Pancreas (tissue), 10 donors: ENCODE results near the gene TNFSF11. TPM values are rescaled to one million over a fixed set of nuclear protein-coding genes. Genes with fewer than 3 reads are reported as not detected.

Experiments used
- ATAC-seq, 4 donors: fragments of 200-7000 bp; cut with Tn5 transposase; one replicate each; pipeline versions ENCODE4 v1.8.0 to v1.9.1; 2020; ENCODE audit warnings: mild to moderate bottlenecking in 4 of 4, moderate library complexity in 4 of 4
- DNase-seq, 6 donors: peaks; one replicate each; pipeline ENCODE4 v3.0.0-alpha.2; 2020
- FAIRE-seq: peaks from 2 replicates; lab custom pipeline; 2012; peaks lifted over from hg19 to GRCh38; lab: Jason Lieb, UNC
- H3K27ac ChIP-seq, 4 donors: fragments of 200-600 bp; sonication (generic); 1 replicate in 3 of 4; 2 replicates in 1 of 4; pipeline versions ENCODE4 v1.5.0 to v1.8.0; 2020
- H3K27me3 ChIP-seq, 4 donors: fragments of 200-600 bp; one replicate each; pipeline ENCODE4 v1.8.0; 2021
- H3K36me3 ChIP-seq, 3 donors: fragments of 200-600 bp; sonication (generic) in 1 of 3; one replicate each; pipeline versions ENCODE4 v1.5.0 to v1.8.0; 2020 to 2021
- H3K4me1 ChIP-seq, 3 donors: fragments of 200-600 bp; one replicate each; pipeline ENCODE4 v1.8.0; 2021
- H3K4me3 ChIP-seq, 4 donors: fragments of 200-600 bp; sonication (generic) in 2 of 4; one replicate each; pipeline versions ENCODE4 v1.5.0 to v1.8.0; 2020 to 2021
- H3K9me3 ChIP-seq, 4 donors: fragments of 200-600 bp; one replicate each; pipeline ENCODE4 v1.8.0; 2021
- WGBS, 2 donors: extraction: QIAGEN DNeasy Blood & Tissue Kit; methylation state at CpG; one replicate each; pipeline ENCODE4 v1.1.7; 2013; 5-methylcytosine and 5-hydroxymethylcytosine counted together
- intact Hi-C, 3 donors: fragments of 100-400 bp; cut with DNase I; formaldehyde crosslinking; loops; one replicate each; pipeline versions ENCODE4 v1.11.1 to v1.14.2; 2022
- polyA plus RNA-seq, 2 donors: library from polyadenylated mRNA; stranded (reverse); fragments of 200-250 nt; gene quantifications; one replicate each; pipeline ENCODE4 v1.2.3, GENCODE V29; 2013
- total RNA-seq, 6 donors: library from RNA; stranded (reverse); fragmentation: NEBNext Ultra II Directional in 4 of 6; extraction: Animal tissue kit (Norgen Biotek cat#: 25700) in 4 of 6; gene quantifications; one replicate each; pipeline versions ENCODE4 v1.2.1 to v1.2.4, GENCODE V29; 2021 to 2023
- TF ChIP-seq, protein P1 (sequence below), 4 donors: fragments of 200-600 bp; sonication (generic) in 3 of 4; IDR thresholded peaks; one replicate each; pipeline versions ENCODE4 v1.5.0 to v1.8.0; 2021; ENCODE audit warnings: antibody characterized with exemption in 4 of 4
- donor health status: healthy with polysubstance abuse.
- donor health status: DM: no; HTN: no; CAD: no; lungs with moderate emphysema.
- donor health status: DM: no; HTN: no; CAD: no.
- donor health status: control.
- donor health status: control.
- donor health status: Bipolar disorder and iron deficiency.
- donor health status: DM: yes; HTN: yes; CAD: no.
- donor health status: DM: no; HTN: no; CAD: no.
- donor health status: DM: no; HTN: no; CAD: no.
- donor health status: DM: yes; HTN: yes; CAD: no.

Gene TNFSF11
- total and polyA plus RNA-seq, 8 donors: 0.11 to 1.1 (median 0.26) TPM; not detected in 3

DNA sequence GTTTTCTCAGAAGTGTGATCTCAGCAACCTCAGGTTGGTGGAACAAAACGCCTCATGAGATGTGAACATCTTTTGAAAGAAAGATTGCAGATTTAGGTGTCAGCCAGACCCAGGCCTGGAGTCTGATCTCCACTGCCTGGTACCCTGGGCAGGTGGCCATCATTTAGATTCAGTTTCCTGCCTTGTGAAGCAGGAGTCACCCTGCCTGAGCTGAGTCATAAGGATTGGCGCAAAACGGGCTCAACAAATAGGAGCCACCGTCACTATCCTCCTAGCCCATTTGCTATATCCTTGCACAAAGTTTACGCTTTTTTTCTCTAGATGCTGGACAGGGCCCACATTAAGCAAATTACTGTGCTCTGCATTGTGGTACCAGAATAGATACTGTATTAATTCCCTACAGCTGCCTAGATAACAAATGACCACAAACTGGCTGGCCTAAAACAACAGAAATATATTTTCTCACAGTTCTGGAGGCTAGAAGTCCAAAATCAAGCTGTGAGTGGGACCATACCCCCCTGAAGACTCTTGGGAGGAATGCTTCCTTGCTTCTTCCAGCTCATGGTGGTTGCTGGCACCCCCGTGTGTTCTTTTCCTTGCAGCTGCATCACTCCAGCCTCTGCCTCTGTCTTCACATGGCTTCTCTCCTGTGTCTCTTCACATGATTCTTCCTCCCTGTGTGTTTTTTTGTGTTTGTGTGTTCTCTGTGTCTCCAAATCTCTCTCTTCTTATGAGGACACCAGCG, 38.2 kb downstream of the TNFSF11 start:
- FAIRE-seq: no peak
- no peaks in the 10 kb centered on the region for H3K4me1 ChIP-seq
- WGBS, 2 donors: 74 to 78% methylated on average over 7 of the region's 7 CpGs

DNA sequence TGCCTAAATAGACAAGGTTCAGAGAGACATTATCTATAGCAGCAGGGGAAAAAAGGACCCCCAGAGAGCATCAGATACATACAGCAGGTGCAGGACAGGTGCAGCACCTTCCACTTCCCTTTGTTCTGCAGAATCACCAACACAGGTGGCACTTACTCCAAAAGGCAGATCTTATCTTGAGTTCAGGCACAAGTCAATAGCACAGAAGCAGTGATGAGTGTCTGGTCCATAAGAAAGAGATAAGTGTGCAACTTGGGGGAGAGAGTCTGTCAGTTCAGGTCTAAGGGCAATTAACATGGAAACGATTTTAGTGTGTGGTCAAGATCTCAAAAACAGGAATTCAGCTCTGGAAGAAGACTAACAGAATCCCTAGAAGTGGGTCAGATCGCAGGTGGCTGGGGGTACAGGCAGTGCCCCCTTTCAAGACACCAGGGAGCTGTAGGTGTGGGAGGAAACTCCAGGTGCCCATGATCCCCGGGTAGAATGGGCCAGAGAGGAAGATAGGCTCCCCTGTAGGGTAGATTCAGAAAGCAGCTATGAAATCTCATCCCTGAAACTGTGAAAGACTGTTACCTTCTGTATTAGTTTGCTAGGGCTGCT, 40.6 kb downstream of the TNFSF11 start:
- Histone ChIP-seq H3K4me1 (no peaks in the 10 kb centered on the region), H3K27ac (no peak overlapping the region), H3K9me3 (no peaks in the 10 kb centered on the region), H3K36me3 (no peaks in the 10 kb centered on the region), H3K27me3 (no peaks in the 10 kb centered on the region), H3K4me3 (no peak overlapping the region)
- FAIRE-seq: no peak
- WGBS, 2 donors: 46 to 47% methylated on average over 3 of the region's 3 CpGs
- no peak for ATAC-seq
- intact Hi-C loops: no loop called here
- no peak for DNase-seq
- TF ChIP-seq, protein P1, sequence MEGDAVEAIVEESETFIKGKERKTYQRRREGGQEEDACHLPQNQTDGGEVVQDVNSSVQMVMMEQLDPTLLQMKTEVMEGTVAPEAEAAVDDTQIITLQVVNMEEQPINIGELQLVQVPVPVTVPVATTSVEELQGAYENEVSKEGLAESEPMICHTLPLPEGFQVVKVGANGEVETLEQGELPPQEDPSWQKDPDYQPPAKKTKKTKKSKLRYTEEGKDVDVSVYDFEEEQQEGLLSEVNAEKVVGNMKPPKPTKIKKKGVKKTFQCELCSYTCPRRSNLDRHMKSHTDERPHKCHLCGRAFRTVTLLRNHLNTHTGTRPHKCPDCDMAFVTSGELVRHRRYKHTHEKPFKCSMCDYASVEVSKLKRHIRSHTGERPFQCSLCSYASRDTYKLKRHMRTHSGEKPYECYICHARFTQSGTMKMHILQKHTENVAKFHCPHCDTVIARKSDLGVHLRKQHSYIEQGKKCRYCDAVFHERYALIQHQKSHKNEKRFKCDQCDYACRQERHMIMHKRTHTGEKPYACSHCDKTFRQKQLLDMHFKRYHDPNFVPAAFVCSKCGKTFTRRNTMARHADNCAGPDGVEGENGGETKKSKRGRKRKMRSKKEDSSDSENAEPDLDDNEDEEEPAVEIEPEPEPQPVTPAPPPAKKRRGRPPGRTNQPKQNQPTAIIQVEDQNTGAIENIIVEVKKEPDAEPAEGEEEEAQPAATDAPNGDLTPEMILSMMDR (IDR thresholded peaks at IDR 0.05): no peak

More for the DNA sequence above, 38.2 kb downstream of the TNFSF11 start:
- Histone ChIP-seq H3K4me3 (no peak overlapping the region), H3K27me3 (no peaks in the 10 kb centered on the region), H3K9me3 (no peaks in the 10 kb centered on the region), H3K36me3 (no peaks in the 10 kb centered on the region), H3K27ac (no peak overlapping the region)
- TF ChIP-seq, protein P1 (IDR thresholded peaks at IDR 0.05): no peak
- intact Hi-C loops: no loop called here
- DNase-seq (no peak), ATAC-seq (no peak)

DNA sequence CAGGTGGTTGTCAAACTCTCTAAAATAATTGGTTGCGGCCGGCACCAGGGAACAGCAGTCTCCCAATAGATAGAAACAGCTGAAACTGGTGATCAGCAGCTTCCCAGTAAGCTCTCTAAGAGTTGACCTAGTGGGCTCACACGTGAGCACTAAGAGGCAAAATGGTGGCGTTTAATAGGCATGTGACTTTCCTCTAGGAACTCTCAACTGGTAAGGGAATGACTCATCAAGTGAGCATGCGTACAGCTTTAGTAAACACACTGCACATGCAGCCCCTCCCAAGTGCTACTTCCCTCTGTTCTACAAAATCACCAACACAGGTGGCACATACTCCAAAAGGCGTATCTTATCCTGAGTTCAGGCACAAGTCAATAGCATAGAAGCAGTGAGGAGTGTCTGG, 41.7 kb downstream of the TNFSF11 start:
- no peak for FAIRE-seq
- intact Hi-C loops: no loop called here
- H3K9me3 ChIP-seq: no peaks in the 10 kb centered on the region
- H3K36me3 ChIP-seq: no peaks in the 10 kb centered on the region
- H3K4me3 ChIP-seq: no peak overlapping the region
- H3K27me3 ChIP-seq: no peaks in the 10 kb centered on the region
- WGBS, 2 donors: 77 to 79% methylated on average over 6 of the region's 6 CpGs
- TF ChIP-seq, protein P1 (IDR thresholded peaks at IDR 0.05): no peak
- ATAC-seq: no peak
- H3K27ac ChIP-seq: no peak overlapping the region
- no peaks in the 10 kb centered on the region for H3K4me1 ChIP-seq
- DNase-seq: no peak

DNA sequence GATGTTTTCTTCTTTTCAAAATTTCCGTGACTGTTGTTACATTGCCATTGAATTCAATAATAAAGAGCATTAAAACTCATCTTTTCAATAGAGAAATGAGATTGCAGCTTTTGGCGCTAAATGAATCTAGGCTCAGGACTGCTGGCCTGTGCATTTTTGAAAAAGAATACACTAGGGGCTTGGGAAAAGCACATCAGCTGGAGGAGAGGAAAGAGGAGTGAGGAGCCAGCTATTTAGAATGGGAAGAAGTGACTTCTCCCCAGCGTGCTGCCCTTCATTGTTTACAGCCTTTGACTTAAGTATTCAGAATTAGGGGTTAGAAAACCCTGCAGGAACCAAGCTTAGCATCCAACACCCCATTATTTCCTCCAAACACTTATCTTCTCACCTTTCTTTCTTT, 43.3 kb downstream of the TNFSF11 start:
- Histone ChIP-seq H3K36me3 (no peaks in the 10 kb centered on the region), H3K4me1 (no peaks in the 10 kb centered on the region), H3K4me3 (no peak overlapping the region), H3K27ac (no peak overlapping the region), H3K9me3 (no peaks in the 10 kb centered on the region), H3K27me3 (no peaks in the 10 kb centered on the region)
- 74 to 78% methylated on average over 3 of the region's 3 CpGs for WGBS, 2 donors
- DNase-seq: no peak
- FAIRE-seq: no peak
- no peak for ATAC-seq
- intact Hi-C loops: no loop called here
- TF ChIP-seq, protein P1 (IDR thresholded peaks at IDR 0.05): no peak

DNA sequence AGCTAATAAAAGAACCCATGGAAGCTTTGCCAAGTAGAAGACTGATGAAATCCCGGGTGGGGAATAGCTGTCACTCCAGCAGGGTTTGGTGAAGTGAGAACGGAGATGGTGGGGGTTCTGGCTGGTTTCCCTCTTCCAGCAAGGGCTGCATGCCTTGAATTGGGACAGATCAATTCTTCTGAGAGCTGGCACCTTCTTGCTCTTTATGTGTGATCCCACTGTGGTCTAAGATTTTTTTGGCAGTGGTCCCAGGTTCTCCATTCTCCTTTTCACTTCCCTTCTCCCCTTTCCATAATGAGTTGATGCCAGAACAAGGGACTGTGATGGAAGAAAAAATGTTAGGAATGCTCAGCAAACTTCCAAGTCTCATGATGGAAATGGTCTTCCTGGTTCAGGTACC, 50.0 kb downstream of the TNFSF11 start:
- intact Hi-C loops: no loop called here
- no peak for FAIRE-seq
- Histone ChIP-seq H3K4me3 (no peak overlapping the region), H3K36me3 (no peaks in the 10 kb centered on the region), H3K27me3 (no peaks in the 10 kb centered on the region), H3K9me3 (no peaks in the 10 kb centered on the region), H3K27ac (no peak overlapping the region), H3K4me1 (no peaks in the 10 kb centered on the region)
- peak in 1 of 4 donors; percentile 8 for ATAC-seq
- WGBS, 2 donors: 34 to 36% methylated on average over 2 of the region's 2 CpGs
- DNase-seq: no peak
- TF ChIP-seq, protein P1 (IDR thresholded peaks at IDR 0.05): no peak
